Thoracic aorta (tissue), 2 donors: Measurements from ENCODE around the gene EPC2. TPM values are rescaled to one million over a fixed set of nuclear protein-coding genes. Genes with fewer than 3 reads are reported as not detected.

Experiments used
- ATAC-seq: fragments of 150-250 bp; one replicate; pipeline ENCODE4 v1.8.0; 2017; ENCODE audit warnings: low read depth; ENCODE audit not compliant: insufficient number of reproducible peaks, low FRiP score
- DNase-seq: peaks from one replicate; pipeline ENCODE4 v3.0.0-alpha.2; 2020; ENCODE audit warnings: low spot score
- H3K27ac ChIP-seq, 2 donors: fragments of 200-600 bp; sonication (generic); 1 replicate in 1 of 2; 2 replicates in 1 of 2; pipeline ENCODE4 v1.5.1; 2016; ENCODE audit warnings: mild to moderate bottlenecking in 2 of 2, moderate library complexity in 2 of 2
- H3K27me3 ChIP-seq: fragments of 200-600 bp; sonication (generic); replicated peaks from 2 replicates; pipeline ENCODE4 v1.6.0; 2016; ENCODE audit warnings: mild to moderate bottlenecking; ENCODE audit not compliant: insufficient read depth
- H3K36me3 ChIP-seq: fragments of 200-600 bp; sonication (generic); one replicate; pipeline ENCODE4 v1.5.1; 2016
- H3K4me1 ChIP-seq, 2 donors: fragments of 200-600 bp; sonication (generic); 1 replicate in 1 of 2; 2 replicates in 1 of 2; pipeline versions ENCODE4 v1.5.1 to v1.6.0; 2016; ENCODE audit warnings: low read depth in 2 of 2, mild to moderate bottlenecking in 1 of 2; ENCODE audit not compliant: control insufficient read depth in 1 of 2
- H3K4me3 ChIP-seq: fragments of 200-600 bp; sonication (generic); 2 replicates; pipeline ENCODE4 v1.5.1; 2016; ENCODE audit warnings: mild to moderate bottlenecking
- H3K9me3 ChIP-seq: fragments of 200-600 bp; sonication (generic); 2 replicates; pipeline ENCODE4 v1.5.1; 2016
- CTCF ChIP-seq: fragments of 200-600 bp; sonication (generic); IDR thresholded peaks from one replicate; pipeline ENCODE4 v1.5.1; 2019; ENCODE audit warnings: antibody characterized with exemption
- total RNA-seq, 2 donors: library from RNA; depleted of rRNA; stranded (reverse); fragments of >200 nt; gene quantifications; one replicate each; pipeline versions ENCODE4 v1.1.0 to v1.2.3, GENCODE V29; 2016

Gene EPC2
- total RNA-seq, 2 donors from 2014 or later, result 32.0 to 37.8 TPM

GRCh38 chr2:148651972-148652371, 7.4 kb downstream of the EPC2 start:
- Histone ChIP-seq H3K4me1 (peaks cover 48 to 64% of the 10 kb centered on the region in 2 donors), H3K27me3 (no peaks in the 10 kb centered on the region), H3K9me3 (no peaks in the 10 kb centered on the region), H3K36me3 (no peaks in the 10 kb centered on the region), H3K27ac (no peak overlapping the region), H3K4me3 (no peak overlapping the region)
- ATAC-seq (no peak), DNase-seq (no peak)
- TF ChIP-seq CTCF, result no peak

- ATAC-seq (no peak), DNase-seq (no peak)
- Histone ChIP-seq H3K4me1 (peaks cover 38 to 67% of the 10 kb centered on the region in 2 donors), H3K27ac (no peak overlapping the region), H3K9me3 (no peaks in the 10 kb centered on the region), H3K27me3 (no peaks in the 10 kb centered on the region), H3K36me3 (no peaks in the 10 kb centered on the region), H3K4me3 (no peak overlapping the region)
- no peak for TF ChIP-seq CTCF
Observed at GRCh38 chr2:148653437-148653836, 8.9 kb downstream of the EPC2 start.

GRCh38 chr2:148654435-148654834, 9.9 kb downstream of the EPC2 start:
- H3K27me3 ChIP-seq, result no peaks in the 10 kb centered on the region
- DNase-seq, result no peak
- no peak overlapping the region for H3K4me3 ChIP-seq
- no peak for TF ChIP-seq CTCF
- H3K9me3 ChIP-seq, result no peaks in the 10 kb centered on the region
- no peak for ATAC-seq
- H3K4me1 ChIP-seq, result peaks cover 37 to 72% of the 10 kb centered on the region in 2 donors
- H3K27ac ChIP-seq, result no peak overlapping the region
- no peaks in the 10 kb centered on the region for H3K36me3 ChIP-seq

- Histone ChIP-seq H3K4me3 (no peak overlapping the region), H3K27ac (no peak overlapping the region), H3K9me3 (no peaks in the 10 kb centered on the region), H3K27me3 (no peaks in the 10 kb centered on the region), H3K36me3 (no peaks in the 10 kb centered on the region), H3K4me1 (peaks cover 48 to 66% of the 10 kb centered on the region in 2 donors)
- ATAC-seq (no peak), DNase-seq (no peak)
- TF ChIP-seq CTCF, result no peak
Observed at GRCh38 chr2:148656516-148656915, 12.0 kb downstream of the EPC2 start.

- H3K27me3 ChIP-seq, result no peaks in the 10 kb centered on the region
- H3K4me3 ChIP-seq, result no peak overlapping the region
- ATAC-seq (no peak), DNase-seq (no peak)
- H3K9me3 ChIP-seq, result no peaks in the 10 kb centered on the region
- H3K36me3 ChIP-seq, result no peaks in the 10 kb centered on the region
- H3K27ac ChIP-seq, result no peak overlapping the region
- H3K4me1 ChIP-seq, result peaks cover 34 to 44% of the 10 kb centered on the region in 2 donors
- no peak for TF ChIP-seq CTCF
Observed at GRCh38 chr2:148658807-148659722, 14.5 kb downstream of the EPC2 start.
